ENCODE results near the gene PARP16.

PARP16 gene

DNA sequence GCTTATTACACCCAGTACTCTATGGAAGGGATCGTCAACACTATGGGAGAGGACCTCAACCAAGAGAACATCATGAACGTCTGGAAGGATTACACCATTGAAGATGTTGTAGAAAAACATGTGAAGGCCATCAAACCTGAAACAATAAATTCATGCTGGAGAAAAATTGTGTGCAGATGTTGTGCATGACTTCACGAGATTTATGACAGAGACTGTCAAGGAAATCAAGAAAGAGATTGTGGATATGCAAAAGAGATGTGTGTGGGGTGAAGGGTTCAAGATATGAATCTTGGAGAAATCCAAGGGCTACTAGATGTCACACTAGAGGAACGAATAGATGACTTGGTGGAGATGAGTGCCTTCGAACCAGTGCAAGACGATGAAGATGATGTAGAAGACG lies 3.5 kb upstream of the PARP16 start:
- TF ChIP-seq, protein P1, sequence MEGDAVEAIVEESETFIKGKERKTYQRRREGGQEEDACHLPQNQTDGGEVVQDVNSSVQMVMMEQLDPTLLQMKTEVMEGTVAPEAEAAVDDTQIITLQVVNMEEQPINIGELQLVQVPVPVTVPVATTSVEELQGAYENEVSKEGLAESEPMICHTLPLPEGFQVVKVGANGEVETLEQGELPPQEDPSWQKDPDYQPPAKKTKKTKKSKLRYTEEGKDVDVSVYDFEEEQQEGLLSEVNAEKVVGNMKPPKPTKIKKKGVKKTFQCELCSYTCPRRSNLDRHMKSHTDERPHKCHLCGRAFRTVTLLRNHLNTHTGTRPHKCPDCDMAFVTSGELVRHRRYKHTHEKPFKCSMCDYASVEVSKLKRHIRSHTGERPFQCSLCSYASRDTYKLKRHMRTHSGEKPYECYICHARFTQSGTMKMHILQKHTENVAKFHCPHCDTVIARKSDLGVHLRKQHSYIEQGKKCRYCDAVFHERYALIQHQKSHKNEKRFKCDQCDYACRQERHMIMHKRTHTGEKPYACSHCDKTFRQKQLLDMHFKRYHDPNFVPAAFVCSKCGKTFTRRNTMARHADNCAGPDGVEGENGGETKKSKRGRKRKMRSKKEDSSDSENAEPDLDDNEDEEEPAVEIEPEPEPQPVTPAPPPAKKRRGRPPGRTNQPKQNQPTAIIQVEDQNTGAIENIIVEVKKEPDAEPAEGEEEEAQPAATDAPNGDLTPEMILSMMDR (IDR thresholded peaks at IDR 0.05; ENCODE audit: control insufficient read depth, extremely low read depth, insufficient read depth): no peak
- no peak overlapping the region for H3K4me3 ChIP-seq (ENCODE audit: low read depth, low read length)
- DNase-seq (ENCODE audit: low read depth): no peak

DNA sequence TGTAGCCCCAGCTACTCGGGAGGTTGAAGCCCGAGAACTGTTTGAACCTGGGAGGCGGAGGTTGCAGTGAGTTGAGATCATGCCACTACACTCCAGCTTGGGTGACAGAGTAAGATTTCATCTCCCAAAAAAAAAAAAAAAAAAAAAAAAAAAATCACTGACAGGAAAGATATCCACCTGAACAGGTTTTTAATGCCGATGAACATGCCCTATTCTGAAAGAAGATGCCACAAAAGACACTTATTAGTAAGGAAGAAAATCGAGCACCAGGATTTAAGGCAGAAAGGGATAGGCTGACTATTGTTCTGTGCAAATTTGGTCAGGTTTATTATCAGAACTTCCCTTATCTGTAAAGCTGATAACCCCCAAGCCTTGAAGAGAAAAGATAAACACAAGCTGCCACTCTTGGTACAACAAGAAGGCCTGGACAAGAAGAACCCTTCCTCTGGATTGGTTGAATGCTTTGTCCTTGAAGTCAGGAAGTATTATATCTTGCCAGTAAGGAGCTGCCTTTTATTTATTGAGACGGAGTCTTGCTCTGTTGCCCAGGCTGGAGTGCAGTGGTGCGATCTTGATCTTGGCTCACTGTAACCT lies 2.7 kb upstream of the PARP16 start:
- TF ChIP-seq, protein P1 (IDR thresholded peaks at IDR 0.05; ENCODE audit: control insufficient read depth, extremely low read depth, insufficient read depth): no peak
- no peak overlapping the region for H3K4me3 ChIP-seq (ENCODE audit: low read depth, low read length)
- DNase-seq (ENCODE audit: low read depth): no peak

DNA sequence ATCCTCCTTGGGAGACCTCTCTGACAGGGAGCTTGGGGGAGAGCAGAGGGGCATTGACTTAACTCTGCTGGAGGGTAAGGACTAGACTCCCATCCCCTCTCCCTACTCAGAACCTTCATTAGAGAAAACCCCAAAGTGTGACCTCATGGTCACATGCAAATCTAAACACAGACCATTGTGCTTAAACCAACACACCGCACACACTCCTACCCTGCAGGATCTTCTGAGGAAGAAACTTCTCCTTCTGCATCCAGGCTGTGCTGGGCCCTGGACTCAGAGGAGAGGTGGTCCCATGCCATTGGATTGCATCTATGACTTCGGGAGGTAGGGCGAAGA lies 805 bp upstream of the PARP16 start:
- H3K4me3 ChIP-seq (ENCODE audit: low read depth, low read length): peak overlapping the region; percentile 71
- TF ChIP-seq, protein P1 (IDR thresholded peaks at IDR 0.05; ENCODE audit: control insufficient read depth, extremely low read depth, insufficient read depth): no peak
- no peak for DNase-seq (ENCODE audit: low read depth)

DNA sequence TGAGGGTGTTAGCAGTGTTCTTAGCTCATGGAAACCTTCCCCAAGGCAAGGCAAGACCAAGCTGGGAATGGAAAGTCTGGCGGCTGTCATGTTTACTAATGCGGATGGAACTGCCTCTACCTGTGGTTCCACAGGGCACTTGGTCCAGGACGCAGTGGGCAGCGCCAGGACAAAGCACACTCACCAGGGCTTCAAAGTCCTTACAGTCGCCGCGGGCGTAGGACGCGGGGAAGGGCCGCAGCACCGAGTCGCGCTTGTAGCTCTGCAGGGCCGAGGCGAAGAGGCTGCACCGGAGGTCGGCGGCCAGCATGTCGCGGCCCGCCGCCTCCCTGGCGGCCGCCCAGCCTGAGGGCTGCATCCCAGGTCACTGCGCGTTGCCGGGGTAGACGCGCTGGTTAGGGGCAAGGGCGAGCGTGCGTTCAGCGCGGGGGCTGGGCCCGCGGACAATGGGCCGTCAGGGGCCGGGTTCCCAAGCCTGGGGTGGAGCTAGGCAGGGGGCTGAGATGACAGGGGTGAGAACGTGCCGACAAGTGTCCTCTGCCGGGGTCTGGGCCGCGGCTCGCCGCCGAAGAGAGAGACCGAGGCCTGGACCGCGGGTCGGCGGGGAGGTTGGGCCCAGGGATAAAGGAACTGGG lies 497 bp downstream of the PARP16 start:
- peak overlapping the region; percentile 71 for H3K4me3 ChIP-seq (ENCODE audit: low read depth, low read length)
- TF ChIP-seq, protein P1 (IDR thresholded peaks at IDR 0.05; ENCODE audit: control insufficient read depth, extremely low read depth, insufficient read depth): no peak
- DNase-seq (ENCODE audit: low read depth): no peak

DNA sequence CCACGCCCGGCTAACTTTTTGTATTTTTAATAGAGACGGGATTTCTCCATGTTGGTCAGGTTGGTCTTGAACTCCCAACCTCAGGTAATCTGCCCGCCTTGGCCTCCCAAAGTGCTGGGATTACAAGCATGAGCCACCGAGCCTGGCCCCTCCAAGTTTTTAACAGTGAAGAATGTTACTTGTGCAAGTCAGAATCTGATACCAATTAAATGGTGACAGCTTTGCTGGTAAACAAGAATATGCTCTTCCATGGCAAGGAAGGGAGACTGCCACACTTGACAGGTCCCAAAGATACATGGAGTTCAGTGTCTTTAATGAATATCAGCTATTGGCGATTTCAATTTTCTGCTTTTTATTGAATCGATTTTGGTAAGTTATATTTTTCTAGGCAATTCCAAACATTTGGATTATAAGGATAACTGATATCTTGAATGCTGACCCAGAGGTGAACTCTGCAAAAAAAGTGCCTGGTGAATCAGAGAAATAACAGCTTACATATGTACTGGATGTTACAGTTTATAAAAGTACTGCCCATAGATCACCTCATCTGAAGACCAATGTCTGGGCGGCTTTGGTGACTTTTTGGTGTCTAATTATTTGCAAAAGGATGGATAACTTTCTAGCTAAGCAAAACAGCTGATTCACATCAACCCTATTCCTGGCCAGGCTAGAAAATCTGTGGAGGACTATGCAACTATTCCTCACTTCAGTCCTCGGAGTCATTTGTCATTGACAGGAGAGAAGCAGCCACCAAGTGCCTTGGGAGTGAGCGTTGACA lies 1.2 kb downstream of the PARP16 start:
- TF ChIP-seq, protein P1 (IDR thresholded peaks at IDR 0.05; ENCODE audit: control insufficient read depth, extremely low read depth, insufficient read depth): no peak
- no peak for DNase-seq (ENCODE audit: low read depth)
- H3K4me3 ChIP-seq (ENCODE audit: low read depth, low read length): peak overlapping the region; percentile 71

DNA sequence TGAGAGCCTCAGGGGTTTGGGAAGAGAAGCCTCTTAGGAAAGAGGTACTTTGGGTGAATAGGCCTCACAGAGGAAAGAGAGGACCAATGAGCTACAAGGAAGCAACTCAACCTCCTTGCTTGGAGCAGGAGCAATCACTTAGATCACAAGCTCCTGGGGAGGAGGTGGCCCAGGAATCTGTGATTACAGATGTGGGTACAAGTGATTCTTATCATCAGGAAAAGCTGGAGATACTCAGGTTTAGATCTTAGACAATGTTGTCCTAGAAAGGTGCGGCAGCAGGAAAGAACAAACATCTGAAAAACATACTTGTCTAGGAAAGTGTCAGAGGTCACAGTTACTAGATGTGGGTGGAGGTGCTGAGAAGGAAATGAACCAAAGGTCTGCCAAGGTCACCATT lies 8.2 kb downstream of the PARP16 start:
- DNase-seq (ENCODE audit: low read depth): no peak
- H3K4me3 ChIP-seq (ENCODE audit: low read depth, low read length): no peak overlapping the region
- TF ChIP-seq, protein P1 (IDR thresholded peaks at IDR 0.05; ENCODE audit: control insufficient read depth, extremely low read depth, insufficient read depth): no peak

Measured in LNCaP clone FGC (cell line).